Stimulated activated naive B cell treated with anti-CD40 and anti-IgM and Interleukin-4, amounts not matched to agents 10 μg/mL and 1 μg/mL and 100 μg/mL, for 72 hours (primary cell): ENCODE results near the gene CFAP54.

Source experiments
- ATAC-seq, 2 donors: fragments of 150-1000 bp; cut with Tn5 transposase; replicated peaks; 2 replicates each; pipeline ENCODE4 v1.10.0; 2021; ENCODE audit warnings: moderate library complexity in 1 of 2
- DNase-seq: peaks from one replicate; pipeline ENCODE4 v3.0.0; 2021
- H3K27ac Mint-ChIP-seq: one replicate; pipeline ENCODE4 v1.8.0; 2022; ENCODE audit warnings: mild to moderate bottlenecking, mixed read lengths
- H3K27me3 Mint-ChIP-seq, 2 donors: one replicate each; pipeline ENCODE4 v1.8.0; 2022; ENCODE audit warnings: mixed read lengths in 2 of 2
- H3K36me3 Mint-ChIP-seq, 2 donors: one replicate each; pipeline ENCODE4 v1.8.0; 2022; ENCODE audit warnings: mixed read lengths in 2 of 2, mild to moderate bottlenecking in 1 of 2
- H3K4me1 Mint-ChIP-seq, 2 donors: one replicate each; pipeline ENCODE4 v1.8.0; 2022; ENCODE audit warnings: mixed read lengths in 2 of 2, mild to moderate bottlenecking in 1 of 2
- H3K4me3 Mint-ChIP-seq, 2 donors: one replicate each; pipeline ENCODE4 v1.8.0; 2022; ENCODE audit warnings: mild to moderate bottlenecking in 2 of 2, mixed read lengths in 2 of 2, moderate library complexity in 1 of 2
- H3K9me3 Mint-ChIP-seq, 2 donors: one replicate each; pipeline ENCODE4 v1.8.0; 2022; ENCODE audit warnings: mixed read lengths in 2 of 2, mild to moderate bottlenecking in 1 of 2

CFAP54 gene

GRCh38 chr12:96807741-96808140, 318.4 kb downstream of the CFAP54 start:
- peaks cover 9 to 13% of the 10 kb centered on the region in 2 donors for H3K9me3 Mint-ChIP-seq
- peaks cover 0 to 8% of the 10 kb centered on the region in 2 donors for H3K27me3 Mint-ChIP-seq
- no peaks in the 10 kb centered on the region for H3K4me1 Mint-ChIP-seq
- H3K4me3 Mint-ChIP-seq, result no peak overlapping the region
- no peaks in the 10 kb centered on the region for H3K36me3 Mint-ChIP-seq
- ATAC-seq (no peak), DNase-seq (no peak)
- no peak overlapping the region for H3K27ac Mint-ChIP-seq

GRCh38 chr12:96808587-96808986, 319.2 kb downstream of the CFAP54 start:
- no peaks in the 10 kb centered on the region for H3K4me1 Mint-ChIP-seq

GRCh38 chr12:96809522-96809921, 320.1 kb downstream of the CFAP54 start:
- Mint-ChIP-seq H3K27ac (no peak overlapping the region), H3K4me1 (no peaks in the 10 kb centered on the region), H3K4me3 (no peak overlapping the region), H3K9me3 (peaks cover 0 to 8% of the 10 kb centered on the region in 2 donors), H3K36me3 (no peaks in the 10 kb centered on the region), H3K27me3 (peaks cover 0 to 11% of the 10 kb centered on the region in 2 donors)
- DNase-seq (no peak), ATAC-seq (no peak)

More at GRCh38 chr12:96808587-96808986, 319.2 kb downstream of the CFAP54 start:
- peaks cover 0 to 11% of the 10 kb centered on the region in 2 donors for H3K27me3 Mint-ChIP-seq
- DNase-seq (no peak), ATAC-seq (no peak)
- H3K9me3 Mint-ChIP-seq, result peaks cover 2 to 10% of the 10 kb centered on the region in 2 donors
- no peak overlapping the region for H3K27ac Mint-ChIP-seq
- H3K4me3 Mint-ChIP-seq, result no peak overlapping the region
- no peaks in the 10 kb centered on the region for H3K36me3 Mint-ChIP-seq

GRCh38 chr12:96810057-96810456, 320.7 kb downstream of the CFAP54 start:
- Mint-ChIP-seq H3K27me3 (peaks cover 0 to 11% of the 10 kb centered on the region in 2 donors), H3K4me3 (no peak overlapping the region), H3K4me1 (no peaks in the 10 kb centered on the region), H3K9me3 (peaks cover 0 to 4% of the 10 kb centered on the region in 2 donors), H3K36me3 (no peaks in the 10 kb centered on the region), H3K27ac (no peak overlapping the region)
- DNase-seq (no peak), ATAC-seq (no peak)

GRCh38 chr12:96810477-96810876, 321.1 kb downstream of the CFAP54 start:
- H3K27me3 Mint-ChIP-seq, result peaks cover 0 to 11% of the 10 kb centered on the region in 2 donors
- no peaks in the 10 kb centered on the region for H3K4me1 Mint-ChIP-seq

GRCh38 chr12:96811083-96811482, 321.7 kb downstream of the CFAP54 start:
- no peaks in the 10 kb centered on the region for H3K36me3 Mint-ChIP-seq
- no peaks in the 10 kb centered on the region for H3K4me1 Mint-ChIP-seq
- H3K9me3 Mint-ChIP-seq, result peaks cover 0 to 3% of the 10 kb centered on the region in 2 donors
- peaks cover 0 to 11% of the 10 kb centered on the region in 2 donors for H3K27me3 Mint-ChIP-seq
- H3K4me3 Mint-ChIP-seq, result no peak overlapping the region
- H3K27ac Mint-ChIP-seq, result no peak overlapping the region
- ATAC-seq, result no peak
- no peak for DNase-seq

More at GRCh38 chr12:96810477-96810876, 321.1 kb downstream of the CFAP54 start:
- H3K27ac Mint-ChIP-seq, result no peak overlapping the region
- H3K9me3 Mint-ChIP-seq, result peaks cover 0 to 3% of the 10 kb centered on the region in 2 donors
- no peak for ATAC-seq
- H3K4me3 Mint-ChIP-seq, result no peak overlapping the region
- DNase-seq, result no peak
- H3K36me3 Mint-ChIP-seq, result no peaks in the 10 kb centered on the region

GRCh38 chr12:96812153-96812552, 322.8 kb downstream of the CFAP54 start:
- Mint-ChIP-seq H3K4me1 (no peaks in the 10 kb centered on the region), H3K27ac (no peak overlapping the region), H3K27me3 (peaks cover 5 to 11% of the 10 kb centered on the region in 2 donors), H3K36me3 (no peaks in the 10 kb centered on the region), H3K9me3 (peaks cover 0 to 3% of the 10 kb centered on the region in 2 donors), H3K4me3 (no peak overlapping the region)
- ATAC-seq (no peak), DNase-seq (no peak)

GRCh38 chr12:96814200-96814599, 324.8 kb downstream of the CFAP54 start:
- no peaks in the 10 kb centered on the region for H3K36me3 Mint-ChIP-seq
- no peak overlapping the region for H3K4me3 Mint-ChIP-seq
- no peak for ATAC-seq
- peaks cover 0 to 3% of the 10 kb centered on the region in 2 donors for H3K9me3 Mint-ChIP-seq
- H3K27ac Mint-ChIP-seq, result no peak overlapping the region
- no peak for DNase-seq
- peaks cover 5 to 11% of the 10 kb centered on the region in 2 donors for H3K27me3 Mint-ChIP-seq
- H3K4me1 Mint-ChIP-seq, result no peaks in the 10 kb centered on the region

- no peaks in the 10 kb centered on the region for H3K36me3 Mint-ChIP-seq
- no peaks in the 10 kb centered on the region for H3K4me1 Mint-ChIP-seq
- peaks cover 0 to 9% of the 10 kb centered on the region in 2 donors for H3K27me3 Mint-ChIP-seq
- peaks cover 0 to 2% of the 10 kb centered on the region in 2 donors for H3K9me3 Mint-ChIP-seq
- ATAC-seq (no peak), DNase-seq (no peak)
- H3K4me3 Mint-ChIP-seq, result no peak overlapping the region
- no peak overlapping the region for H3K27ac Mint-ChIP-seq
These were observed 332.2 kb downstream of the CFAP54 start for GRCh38 chr12:96821592-96821991.

GRCh38 chr12:96822641-96823040, 333.3 kb downstream of the CFAP54 start:
- Mint-ChIP-seq H3K4me1 (no peaks in the 10 kb centered on the region), H3K27me3 (peaks cover 0 to 5% of the 10 kb centered on the region in 2 donors), H3K27ac (no peak overlapping the region), H3K4me3 (no peak overlapping the region), H3K9me3 (peaks cover 0 to 2% of the 10 kb centered on the region in 2 donors), H3K36me3 (no peaks in the 10 kb centered on the region)
- DNase-seq (no peak), ATAC-seq (no peak)

GRCh38 chr12:96824074-96824837, 334.9 kb downstream of the CFAP54 start:
- no peak overlapping the region for H3K27ac Mint-ChIP-seq
- DNase-seq (no peak), ATAC-seq (no peak)
- H3K4me1 Mint-ChIP-seq, result no peaks in the 10 kb centered on the region
- H3K4me3 Mint-ChIP-seq, result no peak overlapping the region
- peaks cover 0 to 5% of the 10 kb centered on the region in 2 donors for H3K27me3 Mint-ChIP-seq
- H3K9me3 Mint-ChIP-seq, result peaks cover 0 to 2% of the 10 kb centered on the region in 2 donors
- H3K36me3 Mint-ChIP-seq, result no peaks in the 10 kb centered on the region

- H3K4me3 Mint-ChIP-seq, result no peak overlapping the region
- ATAC-seq (no peak), DNase-seq (no peak)
- H3K27me3 Mint-ChIP-seq, result peaks cover 0 to 5% of the 10 kb centered on the region in 2 donors
- no peak overlapping the region for H3K27ac Mint-ChIP-seq
- no peaks in the 10 kb centered on the region for H3K36me3 Mint-ChIP-seq
- no peaks in the 10 kb centered on the region for H3K4me1 Mint-ChIP-seq
- peaks cover 0 to under 1% of the 10 kb centered on the region in 2 donors for H3K9me3 Mint-ChIP-seq
These were observed 335.5 kb downstream of the CFAP54 start for GRCh38 chr12:96824838-96825236.

- Mint-ChIP-seq H3K36me3 (no peaks in the 10 kb centered on the region), H3K27ac (no peak overlapping the region), H3K4me1 (no peaks in the 10 kb centered on the region), H3K4me3 (no peak overlapping the region), H3K9me3 (no peaks in the 10 kb centered on the region), H3K27me3 (no peaks in the 10 kb centered on the region)
- no peak for DNase-seq
- ATAC-seq, result peak in 1 of 2 donors; percentile 18
These were observed 338.9 kb downstream of the CFAP54 start for GRCh38 chr12:96828169-96828789.

- DNase-seq (no peak), ATAC-seq (no peak)
- H3K27ac Mint-ChIP-seq, result no peak overlapping the region
- no peaks in the 10 kb centered on the region for H3K27me3 Mint-ChIP-seq
- no peaks in the 10 kb centered on the region for H3K4me1 Mint-ChIP-seq
- no peaks in the 10 kb centered on the region for H3K36me3 Mint-ChIP-seq
- no peak overlapping the region for H3K4me3 Mint-ChIP-seq
- H3K9me3 Mint-ChIP-seq, result no peaks in the 10 kb centered on the region
These were observed 340.0 kb downstream of the CFAP54 start for GRCh38 chr12:96829354-96829753.

- H3K27me3 Mint-ChIP-seq, result peaks cover 0 to 8% of the 10 kb centered on the region in 2 donors
- no peaks in the 10 kb centered on the region for H3K36me3 Mint-ChIP-seq
- DNase-seq (no peak), ATAC-seq (no peak)
- no peaks in the 10 kb centered on the region for H3K9me3 Mint-ChIP-seq
- H3K4me3 Mint-ChIP-seq, result no peak overlapping the region
- no peak overlapping the region for H3K27ac Mint-ChIP-seq
- H3K4me1 Mint-ChIP-seq, result no peaks in the 10 kb centered on the region
These were observed 342.0 kb downstream of the CFAP54 start for GRCh38 chr12:96831346-96831745.
